OCI-LY7 (cell line): ENCODE data around the gene SELENOI.

Experiments
- EZH2phosphoT487 ChIP-seq: fragments of 200-600 bp; sonication (generic); IDR thresholded peaks from 2 replicates; pipeline ENCODE4 v1.6.1; 2018; ENCODE audit warnings: low read depth, borderline replicate concordance, mild to moderate bottlenecking, mixed run types, antibody characterized with exemption, low read length, moderate library complexity, mixed read lengths
- TF ChIP-seq, protein P1 (sequence below): fragments of 200-600 bp; sonication (generic); conservative IDR thresholded peaks from 2 replicates; pipeline ENCODE4 v1.5.1; 2014; ENCODE audit warnings: mild to moderate bottlenecking, antibody characterized with exemption, low read length, moderate library complexity, mixed read lengths

- TF ChIP-seq, protein P1, sequence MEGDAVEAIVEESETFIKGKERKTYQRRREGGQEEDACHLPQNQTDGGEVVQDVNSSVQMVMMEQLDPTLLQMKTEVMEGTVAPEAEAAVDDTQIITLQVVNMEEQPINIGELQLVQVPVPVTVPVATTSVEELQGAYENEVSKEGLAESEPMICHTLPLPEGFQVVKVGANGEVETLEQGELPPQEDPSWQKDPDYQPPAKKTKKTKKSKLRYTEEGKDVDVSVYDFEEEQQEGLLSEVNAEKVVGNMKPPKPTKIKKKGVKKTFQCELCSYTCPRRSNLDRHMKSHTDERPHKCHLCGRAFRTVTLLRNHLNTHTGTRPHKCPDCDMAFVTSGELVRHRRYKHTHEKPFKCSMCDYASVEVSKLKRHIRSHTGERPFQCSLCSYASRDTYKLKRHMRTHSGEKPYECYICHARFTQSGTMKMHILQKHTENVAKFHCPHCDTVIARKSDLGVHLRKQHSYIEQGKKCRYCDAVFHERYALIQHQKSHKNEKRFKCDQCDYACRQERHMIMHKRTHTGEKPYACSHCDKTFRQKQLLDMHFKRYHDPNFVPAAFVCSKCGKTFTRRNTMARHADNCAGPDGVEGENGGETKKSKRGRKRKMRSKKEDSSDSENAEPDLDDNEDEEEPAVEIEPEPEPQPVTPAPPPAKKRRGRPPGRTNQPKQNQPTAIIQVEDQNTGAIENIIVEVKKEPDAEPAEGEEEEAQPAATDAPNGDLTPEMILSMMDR: no peak
- TF ChIP-seq EZH2phosphoT487: no peak
These were observed 43.1 kb upstream of the SELENOI start for GRCh38 chr2:26302846-26303245.
